Upper lobe of left lung (tissue), 4 donors: ENCODE results near the gene PXDN.

Experiments used
- POLR2A ChIP-seq, 4 donors: fragments of 450-650 bp; IDR thresholded peaks; one replicate each; pipeline ENCODE4 v1.5.1; 2016 to 2017; ENCODE audit warnings: antibody characterized with exemption in 4 of 4, mild to moderate bottlenecking in 2 of 4
- TF ChIP-seq, protein P1 (sequence below), 6 experiments: fragments of 450-650 bp in 4 of 6; fragments of 200-600 bp in 2 of 6; sonication (generic) in 2 of 6; IDR thresholded peaks; one replicate each; pipeline ENCODE4 v1.5.1; 2016 to 2019; ENCODE audit warnings: antibody characterized with exemption in 6 of 6

DNA sequence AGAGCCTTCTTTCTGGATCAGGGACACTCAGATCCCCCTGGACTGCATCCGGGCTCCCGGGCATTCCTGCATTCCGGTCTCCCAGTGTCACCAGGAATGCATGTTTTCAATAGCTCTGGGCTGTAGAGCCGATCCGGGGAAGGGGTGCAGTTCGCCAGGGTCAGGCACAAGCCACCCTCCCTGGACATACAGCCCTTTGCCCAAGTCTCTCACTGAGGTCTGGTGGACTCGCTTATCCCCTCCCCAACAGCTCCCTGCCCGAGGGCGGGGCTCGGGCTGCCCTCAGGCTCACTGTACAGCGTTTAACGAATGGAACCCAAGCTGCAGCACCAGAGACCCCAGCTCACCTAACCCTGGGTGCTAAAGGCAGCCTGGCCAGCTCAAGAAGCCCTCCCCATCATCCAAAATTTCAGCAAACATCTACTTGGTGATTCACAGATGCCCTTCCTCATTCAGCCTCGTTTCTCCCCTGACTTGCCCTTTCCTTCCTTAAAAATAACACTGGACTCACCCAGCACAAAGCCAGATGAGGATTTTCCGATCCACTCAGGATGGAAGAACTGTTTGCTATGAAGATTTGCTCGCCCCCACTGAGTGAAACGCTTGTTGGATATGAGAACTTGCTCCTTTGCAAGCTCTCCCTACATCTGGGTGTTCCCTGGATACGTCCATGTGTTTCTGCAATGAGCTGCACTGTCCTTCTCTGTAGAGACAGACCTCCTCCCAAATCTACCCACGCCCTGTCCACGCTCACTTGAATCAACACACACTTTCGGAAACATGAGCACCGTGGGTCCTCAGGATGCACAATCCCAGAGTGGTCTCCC, 58.1 kb downstream of the PXDN start:
- TF ChIP-seq, protein P1, sequence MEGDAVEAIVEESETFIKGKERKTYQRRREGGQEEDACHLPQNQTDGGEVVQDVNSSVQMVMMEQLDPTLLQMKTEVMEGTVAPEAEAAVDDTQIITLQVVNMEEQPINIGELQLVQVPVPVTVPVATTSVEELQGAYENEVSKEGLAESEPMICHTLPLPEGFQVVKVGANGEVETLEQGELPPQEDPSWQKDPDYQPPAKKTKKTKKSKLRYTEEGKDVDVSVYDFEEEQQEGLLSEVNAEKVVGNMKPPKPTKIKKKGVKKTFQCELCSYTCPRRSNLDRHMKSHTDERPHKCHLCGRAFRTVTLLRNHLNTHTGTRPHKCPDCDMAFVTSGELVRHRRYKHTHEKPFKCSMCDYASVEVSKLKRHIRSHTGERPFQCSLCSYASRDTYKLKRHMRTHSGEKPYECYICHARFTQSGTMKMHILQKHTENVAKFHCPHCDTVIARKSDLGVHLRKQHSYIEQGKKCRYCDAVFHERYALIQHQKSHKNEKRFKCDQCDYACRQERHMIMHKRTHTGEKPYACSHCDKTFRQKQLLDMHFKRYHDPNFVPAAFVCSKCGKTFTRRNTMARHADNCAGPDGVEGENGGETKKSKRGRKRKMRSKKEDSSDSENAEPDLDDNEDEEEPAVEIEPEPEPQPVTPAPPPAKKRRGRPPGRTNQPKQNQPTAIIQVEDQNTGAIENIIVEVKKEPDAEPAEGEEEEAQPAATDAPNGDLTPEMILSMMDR (IDR thresholded peaks at IDR 0.05): no peak
- no peak for TF ChIP-seq POLR2A (IDR thresholded peaks at IDR 0.05)
